Activated CD8-positive, alpha-beta T cell treated with anti-CD3 and anti-CD28 coated beads for 36 hours (primary cell): ENCODE results near the gene MUC4. TPM values are rescaled to one million over a fixed set of nuclear protein-coding genes. Genes with fewer than 3 reads are reported as not detected.

ENCODE experiments used
- ATAC-seq: fragments of 200-7000 bp; cut with Tn5 transposase; one replicate; pipeline ENCODE4 v1.10.0; 2021; ENCODE audit warnings: mild to moderate bottlenecking, moderate library complexity
- CTCF ChIA-PET: fragments of 350-600 bp; sonication (Branson Sonifier 250); formaldehyde crosslinking; loops from one replicate; lab custom pipeline; 2021; ENCODE audit warnings: antibody characterized with exemption; lab: Charles Lee
- POLR2A ChIA-PET: fragments of 350-600 bp; sonication (Branson Sonifier 250); formaldehyde crosslinking; loops from one replicate; lab custom pipeline; 2021; ENCODE audit warnings: antibody characterized with exemption; lab: Charles Lee
- DNase-seq: peaks from one replicate; pipeline ENCODE4 v3.0.0-alpha.2; 2020
- H3K27ac Mint-ChIP-seq: one replicate; pipeline ENCODE4 v1.8.0; 2021; ENCODE audit warnings: mild to moderate bottlenecking, mixed read lengths
- H3K27me3 Mint-ChIP-seq: one replicate; pipeline ENCODE4 v1.8.0; 2021; ENCODE audit warnings: mixed read lengths
- H3K36me3 Mint-ChIP-seq: one replicate; pipeline ENCODE4 v1.8.0; 2021; ENCODE audit warnings: low read depth, mixed read lengths
- H3K4me1 Mint-ChIP-seq: one replicate; pipeline ENCODE4 v1.8.0; 2021; ENCODE audit warnings: low read depth, mixed read lengths
- H3K4me3 Mint-ChIP-seq: one replicate; pipeline ENCODE4 v1.8.0; 2021; ENCODE audit warnings: mild to moderate bottlenecking, moderate library complexity, mixed read lengths
- H3K9me3 Mint-ChIP-seq: one replicate; pipeline ENCODE4 v1.8.0; 2021; ENCODE audit warnings: mixed read lengths
- CTCF ChIP-seq: fragments of 200-600 bp; IDR thresholded peaks from one replicate; pipeline ENCODE4 v1.8.0; 2022; ENCODE audit warnings: antibody characterized with exemption, mild to moderate bottlenecking
- intact Hi-C: fragments of 100-400 bp; cut with micrococcal nuclease; formaldehyde crosslinking; loops from one replicate; pipeline ENCODE4 v1.10.0; 2022
- total RNA-seq, 2 experiments: library from RNA; stranded (reverse); gene quantifications; one replicate each; pipeline ENCODE4 v1.2.3, GENCODE V29; 2021

The MUC4 gene
- total RNA-seq, 2 experiments from 2014 or later = 0.20 to 0.31 TPM

GRCh38 chr3:195761567-195762248 lies 50.0 kb downstream of the MUC4 start:
- Mint-ChIP-seq H3K27me3 (peaks cover 43% of the 10 kb centered on the region), H3K4me3 (no peak overlapping the region)

GRCh38 chr3:195761123-195761566 lies 50.6 kb downstream of the MUC4 start:
- H3K27me3 Mint-ChIP-seq = peaks cover 43% of the 10 kb centered on the region
- intact Hi-C loops = no loop called here

More at GRCh38 chr3:195761567-195762248, 50.0 kb downstream of the MUC4 start:
- POLR2A ChIA-PET = no interaction called here
- CTCF ChIA-PET = interaction anchor here (1.8 kb wide), 1 partner anchor 88 kb away, joined by 4 read pairs; no protein-coding TSS in a partner anchor
- Mint-ChIP-seq H3K9me3 (no peaks in the 10 kb centered on the region), H3K36me3 (no peaks in the 10 kb centered on the region), H3K4me1 (peaks cover 3% of the 10 kb centered on the region), H3K27ac (no peak overlapping the region)
- intact Hi-C loops = no loop called here
- ATAC-seq = peak; percentile 56
- no peak for TF ChIP-seq CTCF
- peak; percentile 9 for DNase-seq

GRCh38 chr3:195760345-195761122 lies 51.2 kb downstream of the MUC4 start:
- TF ChIP-seq CTCF = no peak
- Mint-ChIP-seq H3K27me3 (peaks cover 43% of the 10 kb centered on the region), H3K4me3 (no peak overlapping the region), H3K9me3 (no peaks in the 10 kb centered on the region), H3K36me3 (no peaks in the 10 kb centered on the region), H3K27ac (no peak overlapping the region), H3K4me1 (peaks cover 9% of the 10 kb centered on the region)
- POLR2A ChIA-PET = interaction anchor here (0.6 kb wide), 1 partner anchor 33 kb away, joined by 4 read pairs; no protein-coding TSS in a partner anchor
- intact Hi-C loops = no loop called here
- ATAC-seq = no peak
- CTCF ChIA-PET = no interaction called here
- peak; percentile 1 for DNase-seq

More at GRCh38 chr3:195761123-195761566, 50.6 kb downstream of the MUC4 start:
- H3K36me3 Mint-ChIP-seq = no peaks in the 10 kb centered on the region
- H3K27ac Mint-ChIP-seq = no peak overlapping the region
- peak; percentile 1 for DNase-seq
- H3K4me1 Mint-ChIP-seq = peaks cover 3% of the 10 kb centered on the region
- no peak for TF ChIP-seq CTCF
- CTCF ChIA-PET = no interaction called here
- H3K4me3 Mint-ChIP-seq = no peak overlapping the region
- H3K9me3 Mint-ChIP-seq = no peaks in the 10 kb centered on the region
- POLR2A ChIA-PET = no interaction called here
- no peak for ATAC-seq

GRCh38 chr3:195758721-195759353 lies 52.9 kb downstream of the MUC4 start:
- ChIA-PET CTCF (interaction anchor here (0.8 kb wide), 1 partner anchor 91 kb away, joined by 3 read pairs; no protein-coding TSS in a partner anchor), POLR2A (interaction anchor here (1.0 kb wide), 1 partner anchor 136 kb away, joined by 3 read pairs; no protein-coding TSS in a partner anchor)
- Mint-ChIP-seq H3K9me3 (no peaks in the 10 kb centered on the region), H3K27ac (no peak overlapping the region), H3K4me3 (no peak overlapping the region), H3K36me3 (no peaks in the 10 kb centered on the region), H3K27me3 (peaks cover 35% of the 10 kb centered on the region), H3K4me1 (peaks cover 9% of the 10 kb centered on the region)
- TF ChIP-seq CTCF = no peak
- ATAC-seq (no peak), DNase-seq (no peak)
- intact Hi-C loops = no loop called here
